ENCODE results near the gene TMEM30A. TPM values are rescaled to one million over a fixed set of nuclear protein-coding genes. Genes with fewer than 3 reads are reported as not detected.

TMEM30A gene
- polyA plus RNA-seq, 1 experiment, result 75.0 TPM

DNA sequence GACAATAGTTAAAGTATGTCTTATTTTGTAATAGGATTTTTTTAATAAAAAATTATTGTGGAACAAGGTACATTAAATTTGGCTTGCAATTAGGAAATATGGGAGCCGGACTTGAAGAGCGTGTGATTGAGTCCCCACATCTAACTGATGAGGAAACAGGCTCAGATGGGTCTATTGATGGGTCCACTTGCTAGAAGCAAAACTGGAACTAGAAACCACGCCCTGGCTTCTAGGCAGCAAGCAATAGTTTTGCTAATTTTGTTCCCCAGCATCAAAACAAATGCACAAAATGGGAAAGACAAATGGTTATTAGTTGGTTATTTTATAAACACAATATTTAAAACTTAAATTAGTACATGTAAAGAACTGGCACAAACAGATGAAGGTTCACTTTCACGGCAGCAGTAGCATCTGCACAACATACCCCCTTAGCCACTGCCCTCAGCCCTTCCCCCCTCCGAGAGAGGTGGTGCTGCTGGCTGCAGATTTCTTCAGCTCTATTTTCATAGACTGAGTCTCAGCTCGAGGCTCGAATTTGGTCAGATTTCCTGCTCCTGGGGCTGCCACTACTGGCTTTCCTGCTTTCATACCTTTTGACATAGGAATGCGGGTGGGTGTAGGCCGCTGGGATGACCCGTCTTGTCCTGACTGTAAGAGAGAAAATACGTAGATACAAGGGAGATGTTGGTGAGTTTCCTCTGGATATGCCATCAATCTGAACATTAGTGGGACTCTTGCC, 23.8 kb upstream of the TMEM30A start:
- POLR2A ChIA-PET, result no interaction called here
- Histone ChIP-seq H3K27me3 (ENCODE audit: control insufficient read depth, insufficient read depth, low read length) (no peaks in the 10 kb centered on the region), H3K4me3 (ENCODE audit: low read depth, low read length) (no peak overlapping the region), H3K9me3 (ENCODE audit: control insufficient read depth, insufficient read depth, low read length) (no peaks in the 10 kb centered on the region), H3K27ac (ENCODE audit: low read depth, low read length) (no peak overlapping the region)
- TF ChIP-seq, protein P1, sequence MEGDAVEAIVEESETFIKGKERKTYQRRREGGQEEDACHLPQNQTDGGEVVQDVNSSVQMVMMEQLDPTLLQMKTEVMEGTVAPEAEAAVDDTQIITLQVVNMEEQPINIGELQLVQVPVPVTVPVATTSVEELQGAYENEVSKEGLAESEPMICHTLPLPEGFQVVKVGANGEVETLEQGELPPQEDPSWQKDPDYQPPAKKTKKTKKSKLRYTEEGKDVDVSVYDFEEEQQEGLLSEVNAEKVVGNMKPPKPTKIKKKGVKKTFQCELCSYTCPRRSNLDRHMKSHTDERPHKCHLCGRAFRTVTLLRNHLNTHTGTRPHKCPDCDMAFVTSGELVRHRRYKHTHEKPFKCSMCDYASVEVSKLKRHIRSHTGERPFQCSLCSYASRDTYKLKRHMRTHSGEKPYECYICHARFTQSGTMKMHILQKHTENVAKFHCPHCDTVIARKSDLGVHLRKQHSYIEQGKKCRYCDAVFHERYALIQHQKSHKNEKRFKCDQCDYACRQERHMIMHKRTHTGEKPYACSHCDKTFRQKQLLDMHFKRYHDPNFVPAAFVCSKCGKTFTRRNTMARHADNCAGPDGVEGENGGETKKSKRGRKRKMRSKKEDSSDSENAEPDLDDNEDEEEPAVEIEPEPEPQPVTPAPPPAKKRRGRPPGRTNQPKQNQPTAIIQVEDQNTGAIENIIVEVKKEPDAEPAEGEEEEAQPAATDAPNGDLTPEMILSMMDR (IDR thresholded peaks at IDR 0.05; ENCODE audit: low read depth, low read length), result no peak
- no peak for DNase-seq (ENCODE audit: low read depth, low spot score)
- CTCF ChIA-PET, result interaction anchor here (1.5 to 2.3 kb wide), 3 partner anchors 11 to 219 kb away, joined by 5 to 8 read pairs (median 6); no protein-coding TSS in a partner anchor

DNA sequence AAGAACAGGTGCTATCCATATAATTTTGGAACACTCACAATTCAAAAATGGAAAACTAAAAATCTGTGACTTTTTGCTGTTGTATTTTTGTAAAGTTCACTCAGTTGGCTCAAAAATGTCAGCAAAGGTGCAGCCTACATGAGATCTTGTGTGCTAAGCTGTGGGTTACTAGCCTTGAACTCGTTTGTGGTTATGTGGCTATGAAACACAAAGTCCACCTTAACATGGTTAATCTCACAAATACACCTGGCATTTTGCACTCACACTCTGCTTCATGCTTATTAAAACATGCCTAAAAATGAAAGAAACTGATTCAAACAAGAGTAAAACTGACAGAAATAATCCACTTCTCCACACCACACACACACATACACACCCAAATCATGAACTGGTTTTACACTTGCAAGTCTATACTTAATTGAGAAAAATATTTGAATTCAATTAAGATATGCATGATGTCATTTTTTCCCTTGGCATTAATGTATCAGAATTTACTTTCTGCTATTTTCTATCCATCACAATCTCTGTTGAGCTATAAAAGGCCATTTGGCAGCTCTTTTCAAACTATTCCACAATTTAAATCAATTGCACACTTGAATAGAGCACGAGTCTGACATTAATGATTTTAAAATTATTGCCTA, 22.9 kb upstream of the TMEM30A start:
- no peaks in the 10 kb centered on the region for H3K9me3 ChIP-seq (ENCODE audit: control insufficient read depth, insufficient read depth, low read length)
- no peak overlapping the region for H3K4me3 ChIP-seq (ENCODE audit: low read depth, low read length)
- no peak overlapping the region for H3K27ac ChIP-seq (ENCODE audit: low read depth, low read length)
- no peak for DNase-seq (ENCODE audit: low read depth, low spot score)
- POLR2A ChIA-PET, result no interaction called here
- CTCF ChIA-PET, result interaction anchor here (1.5 to 2.3 kb wide), 3 partner anchors 10 to 220 kb away, joined by 5 to 8 read pairs (median 6); no protein-coding TSS in a partner anchor
- H3K27me3 ChIP-seq (ENCODE audit: control insufficient read depth, insufficient read depth, low read length), result no peaks in the 10 kb centered on the region
- TF ChIP-seq, protein P1 (IDR thresholded peaks at IDR 0.05; ENCODE audit: low read depth, low read length), result no peak

DNA sequence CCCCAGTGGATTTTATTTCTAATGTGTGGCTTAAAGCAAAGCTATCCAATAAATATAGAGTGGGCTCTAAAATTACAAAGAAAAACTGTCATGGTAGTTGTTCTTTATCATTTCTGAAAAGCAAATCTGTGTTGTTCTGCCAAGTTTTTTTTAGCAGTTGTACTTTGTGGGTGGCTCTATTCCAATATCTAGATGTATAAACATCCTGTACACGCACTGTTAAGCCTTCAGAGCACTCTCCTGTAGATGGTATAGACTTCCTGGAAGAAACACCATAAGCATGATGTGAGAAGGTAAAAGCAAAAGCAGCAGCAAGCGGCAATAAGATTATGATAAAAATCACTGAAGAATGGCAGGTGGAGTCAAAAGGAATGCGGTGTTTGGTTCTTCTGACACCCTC, 21.5 kb upstream of the TMEM30A start:
- DNase-seq (ENCODE audit: low read depth, low spot score), result no peak
- POLR2A ChIA-PET, result no interaction called here

DNA sequence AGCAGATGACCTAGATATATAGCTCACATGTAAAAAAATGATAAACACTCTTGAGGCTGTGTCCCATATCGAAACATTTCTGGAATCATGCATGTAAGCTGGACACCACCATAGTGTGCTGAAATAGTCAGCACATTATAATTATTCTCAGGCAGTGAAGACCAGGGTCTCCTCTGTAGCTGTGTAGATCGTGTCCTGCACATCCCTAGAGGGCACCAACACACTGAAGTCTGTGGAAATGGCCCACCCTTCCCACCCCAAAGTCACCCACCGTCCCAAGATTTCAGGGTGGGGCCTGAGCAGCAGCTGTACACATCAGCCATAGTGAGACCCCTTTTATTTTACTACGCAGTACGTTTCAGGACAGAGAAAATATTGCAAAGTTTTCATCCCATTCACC, 21.0 kb upstream of the TMEM30A start:
- ChIA-PET CTCF (interaction anchor here (0.5 to 1.8 kb wide), 6 partner anchors 8 to 241 kb away, joined by 3 to 11 read pairs (median 4); no protein-coding TSS in a partner anchor), POLR2A (no interaction called here)
- Histone ChIP-seq H3K27ac (ENCODE audit: low read depth, low read length) (no peak overlapping the region), H3K4me3 (ENCODE audit: low read depth, low read length) (no peak overlapping the region), H3K9me3 (ENCODE audit: control insufficient read depth, insufficient read depth, low read length) (no peaks in the 10 kb centered on the region), H3K27me3 (ENCODE audit: control insufficient read depth, insufficient read depth, low read length) (no peaks in the 10 kb centered on the region)
- TF ChIP-seq, protein P1 (IDR thresholded peaks at IDR 0.05; ENCODE audit: low read depth, low read length), result no peak
- no peak for DNase-seq (ENCODE audit: low read depth, low spot score)

More for the DNA sequence above, 21.5 kb upstream of the TMEM30A start:
- Histone ChIP-seq H3K4me3 (ENCODE audit: low read depth, low read length) (no peak overlapping the region), H3K27ac (ENCODE audit: low read depth, low read length) (no peak overlapping the region), H3K9me3 (ENCODE audit: control insufficient read depth, insufficient read depth, low read length) (no peaks in the 10 kb centered on the region), H3K27me3 (ENCODE audit: control insufficient read depth, insufficient read depth, low read length) (no peaks in the 10 kb centered on the region)
- TF ChIP-seq, protein P1 (IDR thresholded peaks at IDR 0.05; ENCODE audit: low read depth, low read length), result no peak
- CTCF ChIA-PET, result interaction anchor here (0.9 to 1.8 kb wide), 5 partner anchors 9 to 240 kb away, joined by 3 to 11 read pairs (median 6); no protein-coding TSS in a partner anchor

DNA sequence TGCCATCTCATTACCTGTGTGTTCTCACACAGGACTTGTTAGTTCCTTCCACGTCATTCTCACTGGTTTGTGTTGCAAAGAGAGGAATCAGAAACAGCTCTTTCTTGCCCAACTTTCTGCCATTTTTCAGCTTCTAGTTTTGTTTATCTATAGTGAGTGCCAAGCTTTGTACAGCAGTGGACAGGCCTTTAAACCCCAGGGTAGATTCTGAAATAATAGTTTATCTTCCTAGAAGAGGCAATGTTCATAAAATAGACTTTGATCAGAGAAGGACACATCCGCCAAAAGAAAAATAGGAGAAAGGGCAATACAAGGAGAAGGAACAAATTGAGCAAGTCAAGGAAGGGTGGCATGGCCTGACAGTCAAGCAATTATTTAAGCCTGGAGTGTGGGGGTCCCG, 17.7 kb upstream of the TMEM30A start:
- DNase-seq (ENCODE audit: low read depth, low spot score), result no peak
- CTCF ChIA-PET, result interaction anchor here (3.2 kb wide), 1 partner anchor 225 kb away, joined by 18 read pairs; no protein-coding TSS in a partner anchor
- no peaks in the 10 kb centered on the region for H3K9me3 ChIP-seq (ENCODE audit: control insufficient read depth, insufficient read depth, low read length)
- H3K4me3 ChIP-seq (ENCODE audit: low read depth, low read length), result no peak overlapping the region
- H3K27ac ChIP-seq (ENCODE audit: low read depth, low read length), result no peak overlapping the region
- POLR2A ChIA-PET, result no interaction called here
- H3K27me3 ChIP-seq (ENCODE audit: control insufficient read depth, insufficient read depth, low read length), result no peaks in the 10 kb centered on the region
- TF ChIP-seq, protein P1 (IDR thresholded peaks at IDR 0.05; ENCODE audit: low read depth, low read length), result no peak
